Fibroblast of skin of left quadriceps (primary cell): Measurements from ENCODE around the gene GRIK3.
"Not testable (repeated sequence)": the region's sequence is repeated elsewhere in the genome, so short reads cannot be mapped to it uniquely, and the experiment has no call there.

Experiments
- DNase-seq, 2 experiments: peaks; one replicate each; pipeline ENCODE4 v3.0.0-alpha.2; 2013; ENCODE audit warnings: low read depth in 2 of 2

GRIK3 gene

DNA sequence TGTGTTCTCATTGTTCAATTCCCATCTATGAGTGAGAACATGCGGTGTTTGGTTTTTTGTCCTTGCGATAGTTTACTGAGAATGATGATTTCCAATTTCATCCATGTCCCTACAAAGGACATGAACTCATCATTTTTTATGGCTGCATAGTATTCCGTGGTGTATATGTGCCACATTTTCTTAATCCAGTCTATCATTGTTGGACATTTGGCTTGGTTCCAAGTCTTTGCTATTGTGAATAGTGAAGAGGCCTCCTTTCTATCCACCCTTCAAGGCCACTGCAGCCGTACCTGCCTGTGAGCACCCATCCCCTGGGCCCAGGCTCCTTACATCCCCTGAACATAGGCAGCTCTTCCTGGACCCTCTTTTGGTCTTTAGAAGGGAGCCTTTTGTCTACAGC is 266.9 kb downstream of the GRIK3 start:
- DNase-seq: not testable (repeated sequence)

DNA sequence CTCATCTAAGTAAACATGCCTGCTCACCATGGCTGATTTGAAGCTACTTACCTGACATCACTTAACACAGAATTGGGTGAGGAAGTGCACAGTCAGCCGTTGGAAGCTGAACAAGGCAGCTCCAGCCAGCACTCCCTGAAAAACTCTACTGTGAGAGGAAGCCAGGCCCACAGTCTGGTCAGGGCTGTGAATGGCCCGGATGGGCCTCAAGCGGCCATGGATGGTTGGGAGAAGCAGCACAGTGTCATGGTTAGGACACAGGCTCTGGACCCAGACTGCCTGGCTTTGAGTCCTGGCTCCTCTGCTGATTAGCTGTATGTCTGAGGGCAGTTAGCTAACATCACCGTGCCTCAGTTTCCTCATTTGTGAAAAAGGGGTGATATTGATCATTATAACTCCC is 267.8 kb downstream of the GRIK3 start:
- no peak for DNase-seq

GRCh38 chr1:36765785-36766300 is 268.5 kb downstream of the GRIK3 start:
- DNase-seq: no peak

- DNase-seq: no peak
Observed at GRCh38 chr1:36764798-36765197, 269.5 kb downstream of the GRIK3 start.

- DNase-seq: no peak
Observed at GRCh38 chr1:36763771-36764170, 270.5 kb downstream of the GRIK3 start.

- no peak for DNase-seq
Observed at GRCh38 chr1:36762174-36762573, 272.1 kb downstream of the GRIK3 start.

DNA sequence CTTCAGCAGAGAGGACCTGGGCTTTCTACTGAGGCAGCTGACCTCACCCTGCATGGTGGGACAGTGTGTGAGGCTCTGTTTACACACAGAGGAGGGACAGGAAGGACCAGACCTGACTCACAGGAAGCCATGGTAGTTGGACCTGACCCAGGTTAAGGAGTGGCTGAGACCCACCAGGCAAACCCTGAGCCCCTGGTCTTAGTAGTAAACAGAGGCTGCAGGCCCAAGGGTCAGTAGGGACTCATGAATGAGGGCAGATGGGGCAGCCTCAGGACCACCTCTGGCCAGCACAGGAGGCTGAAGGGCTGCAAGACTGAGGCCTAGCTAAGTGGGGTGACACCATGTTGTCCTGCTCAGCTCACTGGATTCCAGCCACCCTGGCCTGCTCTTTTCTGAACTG is 273.2 kb downstream of the GRIK3 start:
- DNase-seq: no peak

DNA sequence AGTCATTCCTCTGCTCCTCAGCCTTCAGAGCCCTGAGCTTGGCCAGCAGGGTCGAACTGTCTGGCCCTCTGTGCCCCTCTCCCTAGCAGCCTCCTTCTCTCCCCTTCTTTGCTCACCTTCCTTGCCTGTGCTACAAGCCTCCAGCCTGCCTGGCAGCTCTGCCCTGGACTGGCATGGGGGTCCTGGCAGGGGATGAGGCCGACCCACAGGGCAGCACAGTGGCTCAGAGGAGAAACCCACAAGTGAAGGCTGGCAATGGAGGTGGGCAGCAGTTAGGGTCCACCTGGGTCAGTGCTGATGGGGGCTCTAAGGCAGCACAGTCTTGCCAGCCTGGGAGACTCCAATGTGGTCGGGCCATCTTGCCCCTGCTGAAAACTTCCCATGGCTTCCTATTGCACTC is 274.2 kb downstream of the GRIK3 start:
- no peak for DNase-seq

DNA sequence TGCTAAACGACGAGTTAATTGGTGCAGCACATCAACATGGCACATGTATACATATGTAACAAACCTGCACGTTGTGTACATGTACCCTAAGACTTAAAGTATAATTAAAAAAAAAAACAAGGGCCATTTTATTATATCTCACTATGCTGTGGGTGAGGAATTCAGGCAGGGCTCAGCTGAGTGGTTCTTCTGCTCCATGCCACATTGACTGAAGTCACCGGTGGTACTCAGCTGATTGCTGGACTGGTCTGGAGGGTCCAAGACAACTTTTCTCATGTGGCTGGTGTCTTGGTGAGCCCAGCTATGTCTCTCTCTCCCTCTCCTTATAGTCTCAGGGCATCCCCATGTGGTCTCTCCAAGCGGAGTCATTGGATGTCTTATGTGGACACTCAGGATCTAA is 275.0 kb downstream of the GRIK3 start:
- no peak for DNase-seq

DNA sequence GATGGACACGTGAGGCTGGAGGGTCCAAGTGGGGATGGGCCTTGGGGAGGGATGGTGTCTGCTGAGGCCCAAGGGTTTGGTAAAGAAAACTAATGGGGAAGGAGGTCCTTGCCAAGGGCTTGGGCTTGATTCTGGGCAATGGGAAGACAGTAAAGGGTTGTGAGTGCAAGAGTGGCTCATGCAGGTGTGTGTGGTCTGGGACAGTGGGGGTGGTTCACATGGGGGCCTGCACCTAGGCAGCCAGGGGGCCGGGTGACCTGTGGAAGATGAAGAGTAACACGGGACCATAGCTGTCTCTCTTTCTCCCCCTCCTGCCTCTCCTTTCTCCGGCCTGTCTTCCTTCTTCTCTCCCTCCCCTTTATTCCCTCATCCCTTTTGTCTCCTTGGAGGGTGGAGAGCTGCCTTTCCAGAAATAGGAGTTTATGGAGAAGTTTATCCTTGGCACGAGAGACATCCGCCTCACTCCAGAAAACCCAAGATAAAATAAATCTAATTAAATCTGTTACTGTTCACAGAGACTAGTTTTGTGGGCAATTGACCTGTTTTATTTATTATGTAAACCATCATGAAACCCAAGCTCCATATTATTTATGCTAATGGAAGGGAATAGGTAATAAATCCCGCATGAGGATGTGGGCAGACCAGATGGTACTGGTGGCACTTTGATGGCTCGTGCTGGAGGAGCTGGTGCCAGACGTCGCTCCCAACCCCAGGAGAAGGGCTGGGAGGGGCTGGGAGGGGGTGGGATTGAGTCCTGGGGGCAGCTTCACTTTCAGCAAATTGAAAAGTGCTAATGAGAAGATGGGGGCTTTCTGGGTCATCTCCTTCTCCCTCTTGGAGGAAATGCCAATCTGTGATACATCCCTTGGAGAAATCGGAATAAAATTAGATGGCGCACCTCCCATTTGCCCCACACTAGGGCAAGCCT is 278.7 kb downstream of the GRIK3 start:
- no peak for DNase-seq

DNA sequence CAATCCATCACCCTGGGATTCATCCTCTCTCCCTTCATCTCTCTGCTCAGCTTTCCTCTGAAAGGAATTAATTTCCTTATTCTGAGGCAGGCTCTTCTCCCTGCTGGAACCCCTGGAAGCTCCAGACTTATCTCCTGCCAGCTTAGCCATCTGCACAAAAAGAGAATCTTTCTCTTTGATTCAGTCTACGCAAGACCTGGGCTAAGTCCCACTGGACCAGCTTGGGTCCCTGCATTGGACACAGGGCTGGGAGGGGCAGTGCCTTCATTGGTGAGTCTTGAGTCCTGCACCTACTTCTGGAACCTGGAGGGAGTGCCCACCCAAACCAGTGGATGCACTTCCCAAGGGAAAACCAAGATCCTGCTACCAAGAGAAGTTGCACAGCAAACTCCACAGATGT is 279.9 kb downstream of the GRIK3 start:
- DNase-seq: no peak

DNA sequence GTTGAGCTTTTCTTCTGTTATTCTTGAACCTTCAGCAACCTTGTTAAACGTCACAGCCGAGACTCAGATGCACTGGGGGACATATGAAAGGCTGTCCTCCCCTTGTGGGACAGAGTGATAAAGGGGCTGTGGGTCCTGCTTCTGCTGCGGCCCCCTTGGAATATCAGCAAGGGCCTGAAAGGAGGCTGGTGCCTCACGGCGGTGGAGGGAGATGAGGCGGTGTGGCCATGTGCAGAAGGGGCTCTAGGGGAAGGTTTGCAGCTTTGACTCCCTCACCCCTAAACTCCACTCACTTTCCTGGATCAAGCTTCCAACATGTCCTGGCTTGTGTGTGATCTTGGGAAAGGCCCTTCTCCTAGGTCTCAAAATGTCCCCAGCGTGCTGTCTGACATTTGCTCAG is 280.9 kb downstream of the GRIK3 start:
- no peak for DNase-seq

DNA sequence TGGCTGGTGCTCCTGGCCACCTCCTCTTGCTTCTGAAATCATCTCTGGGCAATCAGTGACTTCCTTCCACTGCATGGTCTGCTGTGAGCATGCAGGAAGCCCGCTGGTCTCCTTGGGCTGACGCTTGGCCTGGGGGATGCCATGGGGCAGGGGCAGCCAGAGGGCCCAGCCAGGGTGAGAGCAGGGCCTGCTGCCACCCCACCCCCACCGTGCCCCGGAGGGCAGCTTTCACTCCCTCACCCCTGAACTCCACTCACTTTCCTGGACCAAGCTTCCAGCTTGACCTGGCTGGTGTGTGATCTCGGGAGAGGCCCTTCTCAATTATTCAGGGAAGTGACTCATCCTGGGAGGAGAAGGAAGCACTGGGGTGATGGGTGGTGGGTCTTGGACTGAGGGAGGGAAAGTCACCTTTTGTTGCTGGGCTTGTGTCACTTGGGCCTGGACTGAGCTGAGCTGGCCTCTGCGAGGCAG is 281.4 kb downstream of the GRIK3 start:
- no peak for DNase-seq

DNA sequence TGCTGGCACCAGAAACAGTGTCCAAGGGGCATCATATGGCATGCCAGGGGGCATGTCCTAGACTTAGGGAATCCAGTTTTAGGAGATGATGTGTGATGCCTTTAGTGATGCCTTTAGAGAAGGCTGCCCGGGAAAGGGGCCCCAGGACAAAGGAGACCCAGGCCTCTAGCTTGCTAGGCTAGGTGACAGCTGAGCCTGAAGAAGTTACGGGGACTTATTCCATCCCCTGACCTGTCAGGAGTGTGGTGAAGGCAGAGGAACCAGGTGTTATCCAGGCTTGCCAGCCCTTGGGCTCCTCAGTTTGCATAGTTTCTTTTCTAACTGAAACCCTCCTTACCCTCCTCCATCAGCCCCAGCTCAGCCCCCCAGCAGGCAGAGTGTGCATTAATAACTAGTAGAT is 281.9 kb downstream of the GRIK3 start:
- no peak for DNase-seq

DNA sequence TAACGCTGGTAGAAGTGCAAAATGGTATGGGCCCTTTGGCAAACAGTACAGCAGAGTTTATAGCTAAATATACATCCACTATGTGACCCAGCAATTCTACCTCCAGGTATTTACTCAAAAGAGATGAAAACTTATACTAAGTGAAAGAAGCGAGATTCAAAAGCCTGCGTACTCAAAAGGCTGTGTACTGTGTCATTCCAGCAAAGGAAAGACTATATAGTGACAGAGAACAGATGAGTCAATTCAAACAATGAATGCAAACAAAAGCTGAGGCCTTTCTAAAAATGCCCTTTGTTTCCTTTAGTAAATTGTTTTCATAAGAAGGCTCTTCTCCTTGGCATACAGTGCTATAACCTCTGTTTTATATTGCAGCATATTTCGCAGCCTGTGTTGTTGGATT is 282.8 kb downstream of the GRIK3 start:
- DNase-seq: no peak

DNA sequence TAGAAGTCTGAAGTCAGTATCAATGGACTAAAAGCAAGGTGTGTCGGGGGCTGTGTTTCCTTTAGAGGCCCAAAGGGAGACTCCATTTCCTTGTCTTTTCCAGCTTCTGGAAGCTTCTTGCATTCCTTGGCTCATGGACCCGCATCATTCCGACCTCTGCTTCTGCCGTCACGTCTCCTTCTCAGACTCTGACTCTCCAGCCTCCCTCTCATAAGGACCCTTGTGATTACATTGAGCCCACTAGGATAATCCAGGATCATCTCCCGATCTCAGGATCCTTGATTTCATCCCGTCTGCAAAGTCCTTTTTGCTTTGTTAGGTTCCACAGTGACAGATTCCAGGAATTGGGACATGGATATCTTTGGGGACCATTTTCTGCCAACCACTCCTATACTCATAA is 285.8 kb downstream of the GRIK3 start:
- DNase-seq: no peak
